NCI-H226 (cell line): ENCODE data around the gene CLK3.
"Not testable (repeated sequence)": the region's sequence is repeated elsewhere in the genome, so short reads cannot be mapped to it uniquely, and the experiment has no call there.

Source experiments
- DNase-seq: peaks from one replicate; pipeline ENCODE4 v3.0.0-alpha.2; 2015

CLK3 gene

DNA sequence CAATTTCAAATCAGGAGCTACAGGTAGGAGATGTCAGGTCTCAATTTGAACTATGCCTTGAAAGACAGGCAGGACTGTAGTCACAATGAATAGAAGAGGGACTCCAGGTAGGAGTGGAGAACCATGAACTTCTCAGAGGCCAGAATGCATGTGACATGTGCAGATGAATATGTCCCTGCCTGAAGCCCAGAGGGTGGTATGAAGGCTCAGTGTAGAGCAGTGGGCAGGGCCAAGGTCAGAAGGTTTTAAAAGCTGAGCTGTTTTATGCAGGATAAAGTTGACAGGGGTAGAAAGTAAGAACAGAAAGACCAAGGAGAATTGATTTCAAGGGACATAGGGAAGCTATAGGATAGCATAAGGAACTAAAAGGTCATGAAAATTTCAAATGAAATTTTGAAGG is 30.8 kb downstream of the CLK3 start:
- no peak for DNase-seq

DNA sequence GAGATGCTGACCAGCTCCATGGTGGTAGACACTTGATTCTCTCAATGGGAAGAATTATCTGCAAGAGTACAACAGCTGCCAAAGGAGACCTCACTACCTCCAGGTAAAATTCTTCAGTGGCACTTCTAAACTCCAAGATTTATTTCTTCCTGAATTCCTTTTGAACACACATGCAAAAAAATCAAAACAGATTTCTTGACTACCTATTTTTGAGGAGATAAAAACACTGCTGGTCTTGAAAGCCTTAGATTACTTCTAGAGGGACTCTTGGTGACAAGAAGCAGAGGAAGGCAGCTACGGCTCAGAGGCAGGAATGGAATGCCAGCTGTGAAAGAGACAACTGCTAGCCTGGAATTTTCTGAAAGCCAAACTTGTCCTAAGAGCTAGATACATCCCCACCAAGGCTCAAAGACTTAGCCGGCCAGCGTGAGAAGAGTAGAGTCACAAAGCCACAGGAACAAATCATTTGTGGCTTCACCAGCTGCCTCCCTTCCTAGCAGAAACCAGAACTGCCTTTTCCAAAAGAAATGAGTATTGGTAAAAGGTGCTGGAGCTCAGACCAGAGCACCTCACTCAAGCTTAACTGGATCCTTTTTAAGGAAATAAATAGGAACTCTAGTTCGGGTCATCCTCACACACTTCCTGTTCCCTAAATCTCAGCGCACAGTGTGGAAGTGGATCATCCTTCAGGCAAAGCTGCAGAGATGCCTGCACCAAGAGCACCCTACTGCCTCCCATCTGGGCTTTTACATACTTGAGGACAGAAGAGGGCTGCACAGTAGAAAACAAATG is 32.6 kb downstream of the CLK3 start:
- no peak for DNase-seq

DNA sequence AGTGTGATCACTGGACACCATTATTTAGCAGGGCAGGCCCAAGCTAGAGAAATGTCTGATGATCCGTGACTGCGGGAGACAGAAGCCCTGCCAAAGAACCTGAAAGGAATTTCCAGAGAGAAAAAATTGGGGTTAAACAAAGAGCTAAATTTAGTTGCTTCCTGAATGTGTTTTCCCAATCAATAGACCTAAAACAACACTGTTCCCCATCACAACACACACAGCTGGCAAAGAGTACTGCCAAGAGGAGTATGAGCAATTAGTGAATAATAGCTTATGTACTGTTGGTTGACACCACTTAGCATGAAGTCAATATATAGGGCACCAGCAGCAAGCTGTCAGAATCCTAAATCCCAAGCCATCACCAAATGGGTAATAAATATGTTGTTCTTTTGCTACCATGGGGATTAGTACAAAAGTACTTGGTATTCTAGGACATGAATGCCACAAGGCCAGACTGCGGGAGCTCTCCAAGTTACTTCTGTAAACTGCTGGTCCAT is 35.7 kb downstream of the CLK3 start:
- no peak for DNase-seq

DNA sequence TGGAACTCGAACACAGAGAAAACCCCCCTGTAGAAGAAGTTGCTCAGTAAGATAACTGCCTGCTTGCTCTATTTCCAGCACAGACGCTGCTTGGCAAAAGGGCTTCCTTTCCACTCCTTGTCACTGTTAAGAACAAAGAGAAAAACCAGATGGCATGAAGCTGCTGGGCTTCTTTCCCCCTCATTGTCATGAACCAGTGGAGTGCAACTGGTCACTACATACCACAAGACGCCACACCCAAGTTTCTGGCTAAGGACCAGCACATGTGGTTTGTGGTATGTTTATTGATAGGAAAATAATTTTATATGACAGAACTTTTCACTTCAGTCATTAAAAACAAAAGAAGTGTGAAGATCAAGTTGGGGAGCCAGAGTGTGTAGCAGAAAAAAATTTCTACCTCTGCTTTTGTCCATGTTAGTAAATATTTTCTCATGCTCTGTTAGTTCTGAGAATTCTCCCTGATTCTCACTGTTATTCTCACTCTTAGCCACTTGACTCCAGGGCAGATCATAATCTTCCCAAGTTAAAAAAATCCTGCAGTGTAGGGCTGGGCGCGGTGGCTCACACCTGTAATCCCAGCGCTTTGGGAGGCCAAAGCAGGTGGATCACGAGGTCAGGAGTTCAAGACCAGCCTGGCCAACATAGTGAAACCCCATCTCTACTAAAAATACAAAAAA is 37.9 kb downstream of the CLK3 start:
- DNase-seq, result peak; percentile 23

DNA sequence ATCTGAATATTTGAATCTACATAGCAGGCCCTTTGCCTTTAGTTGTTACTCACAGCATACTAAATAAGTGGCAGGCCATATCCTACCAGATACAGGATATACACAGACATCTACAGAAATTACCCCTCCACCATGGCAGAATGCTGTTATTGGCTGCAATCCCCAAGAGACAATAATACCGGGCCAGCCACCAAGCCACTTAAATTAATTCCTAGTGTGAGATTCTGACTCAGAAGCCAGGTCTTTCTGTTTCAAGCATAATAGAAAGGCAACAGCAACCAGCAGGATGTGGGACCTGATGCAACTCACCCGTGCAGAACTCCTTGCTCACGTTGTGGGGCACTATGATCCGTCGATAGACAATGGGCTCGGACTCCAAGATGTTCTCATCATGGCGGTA is 39.8 kb downstream of the CLK3 start:
- no peak for DNase-seq

DNA sequence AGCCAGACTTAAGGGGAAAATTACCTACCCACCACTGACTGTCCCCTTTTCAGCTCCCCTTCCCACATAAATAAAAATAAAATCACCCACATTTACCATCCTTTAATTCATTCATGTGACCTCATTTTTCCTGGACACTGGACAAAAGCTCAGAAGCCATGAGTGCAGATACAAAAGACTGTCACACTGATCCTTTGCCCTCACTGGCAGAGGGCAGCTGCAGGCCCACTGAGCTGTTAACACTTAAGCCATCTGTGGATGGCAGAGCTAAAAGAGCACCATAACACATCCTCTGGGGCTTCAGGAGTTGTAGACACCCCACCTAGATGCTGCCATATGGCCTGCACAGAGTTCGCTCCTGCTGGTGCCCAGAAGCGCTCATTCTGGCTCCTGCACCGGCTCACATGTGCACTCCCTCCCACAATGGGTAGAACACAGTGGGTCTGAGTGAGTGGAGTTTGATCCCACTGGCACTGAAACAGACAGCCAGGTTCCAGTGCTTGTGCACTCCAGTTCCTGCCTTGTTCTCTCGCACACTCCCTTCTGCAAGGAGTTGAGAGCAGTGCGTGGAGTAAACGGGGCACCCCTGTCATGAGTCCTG is 41.4 kb downstream of the CLK3 start:
- DNase-seq, result no peak

DNA sequence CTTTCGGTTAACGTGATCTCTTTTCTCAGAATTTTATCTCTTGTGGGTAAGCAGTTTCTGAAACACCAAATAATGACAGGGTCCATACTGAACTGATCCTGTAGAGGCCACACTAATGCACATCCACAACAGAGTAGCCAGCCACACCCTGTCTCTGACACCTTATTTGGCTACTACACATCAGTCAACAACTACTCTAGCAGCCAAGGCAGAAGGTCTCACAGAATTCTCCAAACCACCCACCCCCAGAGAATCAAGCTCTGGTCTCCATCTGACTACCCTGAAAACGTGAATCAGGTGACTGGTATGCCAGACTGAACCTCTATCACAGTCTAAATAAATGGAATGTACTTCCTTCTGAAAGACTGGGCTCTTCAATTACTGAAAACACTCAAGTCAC is 42.2 kb downstream of the CLK3 start:
- peak; percentile 50 for DNase-seq

DNA sequence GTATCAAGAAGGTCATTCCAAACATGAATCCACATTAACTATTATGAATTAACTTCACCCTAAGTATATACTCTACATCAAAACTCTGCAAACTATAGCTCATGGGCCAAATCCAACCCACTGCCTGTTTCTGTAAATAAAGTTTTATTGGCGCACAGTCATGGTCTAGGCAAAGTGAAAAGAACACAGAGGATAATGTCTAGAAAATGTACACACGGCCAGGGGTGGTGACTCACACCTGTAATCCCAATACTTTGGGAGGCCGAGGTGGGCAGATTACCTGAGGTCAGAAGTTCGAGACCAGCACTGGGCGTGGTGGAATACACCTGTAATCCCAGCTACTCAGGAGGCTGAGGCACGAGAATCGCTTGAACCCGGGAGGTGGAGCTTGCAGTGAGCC is 45.6 kb downstream of the CLK3 start:
- not testable (repeated sequence) for DNase-seq

DNA sequence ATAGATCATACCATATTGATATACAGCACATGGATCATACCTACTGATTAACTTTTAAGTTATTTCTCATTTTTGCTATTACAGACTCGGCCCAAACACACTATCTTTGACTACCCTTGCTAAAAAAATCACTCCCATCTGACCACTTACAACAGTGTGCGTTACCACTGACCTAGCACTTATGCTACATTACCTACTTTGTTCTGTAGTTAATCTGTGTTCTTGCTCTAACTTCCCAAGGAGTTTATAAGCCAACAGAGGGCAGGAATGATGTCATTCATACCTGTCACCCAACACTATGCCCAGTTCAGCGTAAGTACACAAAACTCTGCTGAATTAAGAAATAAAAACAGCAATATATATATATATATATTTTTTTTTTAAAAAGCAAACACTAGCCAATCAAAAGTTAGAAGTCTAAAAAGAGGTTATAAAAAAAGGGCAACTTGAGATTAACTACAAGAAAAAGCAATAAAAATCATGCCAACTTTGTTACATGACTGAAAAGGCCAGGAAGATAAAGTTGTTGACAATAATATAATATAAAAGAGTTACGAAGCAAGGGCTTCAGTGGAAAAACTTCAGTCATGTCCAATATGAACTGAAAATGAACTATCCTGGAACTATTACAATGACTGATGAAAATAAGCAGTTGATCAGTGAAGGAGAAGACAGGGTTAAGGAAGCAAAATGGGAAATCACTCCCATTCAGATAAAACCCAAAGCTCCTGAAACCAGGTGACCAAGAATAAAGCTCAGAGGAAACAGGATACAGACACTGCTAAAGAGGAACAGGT is 46.6 kb downstream of the CLK3 start:
- no peak for DNase-seq

DNA sequence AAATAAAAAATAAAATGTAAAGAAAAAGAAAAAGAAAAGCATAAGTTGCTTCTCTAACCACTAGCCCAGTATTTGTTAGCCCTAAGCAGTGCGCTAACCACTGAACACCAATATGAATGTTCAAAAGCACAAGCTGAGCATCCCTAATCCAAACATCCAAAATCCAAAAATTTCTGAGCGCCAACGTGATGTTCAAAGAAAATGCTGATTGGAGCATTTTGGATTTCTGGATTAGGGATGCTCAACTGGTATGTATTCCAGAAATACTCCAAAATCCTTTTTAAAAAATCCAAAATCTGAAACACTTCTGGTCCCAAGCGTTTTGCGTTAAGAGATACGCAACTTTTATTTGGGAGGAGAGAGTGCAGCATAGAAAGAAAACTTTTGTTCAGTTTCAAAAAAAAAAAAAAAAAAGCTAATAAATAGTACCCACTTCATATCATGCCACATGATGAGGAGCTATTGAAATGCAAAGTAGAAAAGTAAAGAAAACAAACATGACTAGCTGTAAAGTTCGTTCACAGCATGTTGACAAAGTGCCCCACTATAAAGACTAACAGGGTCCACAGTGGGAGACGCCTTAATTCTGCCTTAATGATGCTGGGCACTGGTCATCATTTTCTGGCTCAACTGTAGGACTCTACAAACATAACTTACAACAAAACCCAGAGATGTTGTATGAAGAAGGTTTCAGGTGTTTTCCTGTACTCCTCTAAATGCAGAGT is 47.8 kb downstream of the CLK3 start:
- no peak for DNase-seq

DNA sequence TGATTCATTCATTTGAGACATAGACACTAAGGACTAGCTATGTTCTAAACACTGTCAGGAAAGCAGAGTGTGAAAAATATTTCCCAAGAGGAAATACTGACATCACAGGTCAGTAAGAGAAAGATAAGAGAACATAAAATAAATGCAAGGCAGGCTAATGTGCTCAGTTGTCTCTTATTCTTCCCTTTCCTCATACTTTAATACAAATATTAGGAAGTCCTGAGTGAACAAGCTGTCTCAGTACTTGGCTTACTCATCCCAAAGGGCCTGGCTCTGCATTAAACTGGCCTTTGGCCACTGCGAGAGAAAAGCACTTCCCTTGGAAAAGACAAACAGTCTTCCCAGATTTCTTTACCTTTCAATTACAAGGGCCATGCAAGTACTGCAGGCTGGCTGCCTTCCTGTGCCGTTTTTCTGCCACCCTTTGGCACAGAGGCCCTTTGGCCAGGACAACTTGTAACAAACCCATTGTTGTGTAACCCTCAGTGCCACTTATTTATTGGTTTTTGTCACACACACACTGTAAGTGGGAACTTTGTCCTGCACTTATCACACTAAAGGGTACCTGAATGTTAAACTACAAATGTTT is 48.5 kb downstream of the CLK3 start:
- peak; percentile 76 for DNase-seq

DNA sequence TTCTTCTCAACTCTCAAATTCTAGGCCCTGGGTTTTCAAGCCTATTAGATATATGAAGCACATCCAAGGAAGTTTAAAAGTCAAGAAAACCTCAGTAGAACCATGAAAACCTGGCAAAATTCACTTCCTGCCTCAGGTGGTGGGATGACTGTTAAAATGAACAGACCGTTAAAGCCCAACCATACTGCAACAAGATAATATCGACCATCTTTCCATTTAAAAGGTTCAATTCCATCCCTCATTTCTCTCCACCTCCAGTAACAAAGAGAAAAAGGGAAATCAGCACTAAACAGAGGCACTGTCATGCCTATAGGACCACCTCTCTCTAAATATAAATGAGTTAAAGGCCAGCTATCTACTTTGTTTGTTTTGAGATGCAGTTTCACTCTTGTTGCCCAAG is 49.0 kb downstream of the CLK3 start:
- no peak for DNase-seq

DNA sequence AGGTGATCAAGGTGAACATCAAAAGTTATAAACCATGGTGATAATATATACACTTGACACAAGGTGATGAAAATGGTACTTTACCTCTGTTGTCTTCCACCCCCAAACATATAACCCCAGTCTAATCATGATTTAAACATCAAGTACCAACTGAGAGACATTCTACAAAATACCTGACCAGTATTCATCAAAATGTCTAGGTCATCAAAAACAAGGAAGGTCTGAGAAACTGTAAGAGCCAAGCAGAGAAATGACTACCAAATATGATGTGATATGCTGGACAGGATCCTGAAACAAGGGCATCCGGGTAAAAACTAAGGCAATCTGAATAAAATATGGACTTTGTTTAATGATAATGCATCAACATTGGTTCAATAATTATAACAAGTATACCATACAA is 52.3 kb downstream of the CLK3 start:
- no peak for DNase-seq

DNA sequence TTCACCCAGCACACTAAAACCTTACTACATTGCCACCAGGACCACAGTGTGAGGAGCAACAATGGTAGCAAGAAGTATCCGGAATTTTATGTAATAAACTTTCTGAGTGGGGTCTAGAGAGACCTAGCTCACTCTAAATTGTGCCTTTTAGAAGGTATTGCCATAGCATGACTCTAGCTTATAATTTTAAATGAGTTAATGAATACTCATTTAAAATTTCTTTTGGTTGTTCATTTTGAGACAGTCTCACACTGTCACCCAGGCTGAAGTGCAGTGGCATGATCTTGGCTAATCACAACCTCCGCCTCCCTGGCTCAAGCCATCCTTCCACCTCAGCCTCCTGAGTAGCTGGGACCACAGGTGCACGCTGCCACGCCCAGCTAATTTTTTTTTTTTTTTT is 54.0 kb downstream of the CLK3 start:
- DNase-seq, result no peak

DNA sequence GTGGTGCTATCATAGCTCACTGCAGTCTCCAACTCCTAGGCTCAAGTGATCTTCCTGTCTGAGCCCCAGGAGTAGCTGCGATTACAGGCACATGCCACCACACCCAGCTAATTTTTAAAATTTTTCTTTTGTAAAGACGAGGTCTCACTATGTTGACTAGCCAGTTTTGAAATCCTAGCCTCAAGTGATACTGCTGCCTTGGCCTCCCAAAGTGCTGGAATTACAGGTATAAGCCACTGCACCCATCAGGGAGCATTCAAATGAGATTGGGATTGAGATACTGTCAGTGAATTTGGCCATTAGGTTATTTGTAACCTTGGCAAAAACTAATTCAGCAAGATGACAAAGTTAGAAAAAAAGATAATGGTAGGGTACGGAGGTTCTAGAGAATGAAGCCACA is 58.5 kb downstream of the CLK3 start:
- DNase-seq, result no peak

DNA sequence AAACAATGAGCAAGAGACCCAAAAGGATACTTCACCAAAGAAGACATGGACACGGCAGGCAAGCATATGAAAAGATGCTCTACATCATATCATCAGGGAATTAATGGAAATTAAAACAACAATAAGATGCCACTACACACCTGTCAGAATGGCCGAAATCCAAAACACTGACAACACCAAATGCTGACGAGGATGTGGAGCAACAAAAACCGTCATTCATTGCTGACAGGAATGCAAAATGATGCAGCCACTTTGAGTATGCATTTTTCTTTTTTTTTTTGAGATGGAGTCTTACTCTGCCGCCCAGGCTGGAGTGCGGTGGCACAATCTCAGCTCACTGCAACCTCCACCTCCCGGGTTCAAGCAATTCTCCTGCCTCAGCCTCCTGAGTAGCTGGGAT is 61.2 kb downstream of the CLK3 start:
- no peak for DNase-seq
